PC-9 (cell line): ENCODE results near the gene ARHGEF7. TPM values are rescaled to one million over a fixed set of nuclear protein-coding genes. Genes with fewer than 3 reads are reported as not detected.

Experiments
- BruUV-seq: library from RNA; stranded (reverse); fragments of 400-500 nt; replicated peaks from 2 replicates; lab custom pipeline; 2021; lab: Mats Ljungman, UMichigan
- CTCF ChIA-PET: fragments of 300-600 bp; sonication (Branson Sonifier 250); formaldehyde crosslinking; loops from one replicate; lab custom pipeline; 2022; ENCODE audit warnings: antibody characterized with exemption; lab: Charles Lee
- POLR2A ChIA-PET: fragments of 300-600 bp; sonication (Branson Sonifier 250); formaldehyde crosslinking; loops from one replicate; lab custom pipeline; 2022; ENCODE audit warnings: antibody characterized with exemption; ENCODE audit not compliant: unreplicated experiment; lab: Charles Lee
- DNase-seq, 2 experiments: peaks; one replicate each; pipeline versions ENCODE4 v3.0.0 to v3.0.0-alpha.2; 2015 to 2022; ENCODE audit warnings: mixed read lengths in 1 of 2
- H2AFZ ChIP-seq: fragments of 200-600 bp; sonication (generic); 2 replicates; pipeline ENCODE4 v1.8.1; 2017; ENCODE audit warnings: antibody characterized with exemption
- H3F3A ChIP-seq: fragments of 200-600 bp; sonication (generic); 2 replicates; pipeline ENCODE4 v1.8.1; 2017; ENCODE audit warnings: antibody characterized with exemption, mild to moderate bottlenecking, low read depth; ENCODE audit not compliant: insufficient read depth
- H3K27ac ChIP-seq: fragments of 200-600 bp; sonication (generic); 2 replicates; pipeline ENCODE4 v1.6.1; 2016; ENCODE audit warnings: mixed run types
- H3K27me3 ChIP-seq: fragments of 200-600 bp; sonication (generic); 2 replicates; pipeline ENCODE4 v1.6.1; 2016; ENCODE audit warnings: low read depth, mixed run types; ENCODE audit not compliant: insufficient read depth
- H3K36me3 ChIP-seq: fragments of 200-600 bp; sonication (generic); 2 replicates; pipeline ENCODE4 v1.6.1; 2016; ENCODE audit warnings: low read depth, mixed run types
- H3K4me1 ChIP-seq: fragments of 200-600 bp; sonication (generic); replicated peaks from 2 replicates; pipeline ENCODE4 v1.6.1; 2016; ENCODE audit warnings: mixed run types; ENCODE audit not compliant: insufficient read depth
- H3K4me2 ChIP-seq: fragments of 200-600 bp; sonication (generic); 2 replicates; pipeline ENCODE4 v1.6.1; 2017; ENCODE audit warnings: mixed run types
- H3K4me3 ChIP-seq: fragments of 200-600 bp; sonication (generic); 2 replicates; pipeline ENCODE4 v1.6.1; 2016; ENCODE audit warnings: mixed run types
- H3K79me2 ChIP-seq: fragments of 200-600 bp; sonication (generic); 2 replicates; pipeline ENCODE4 v1.6.1; 2017; ENCODE audit warnings: low read depth, mixed run types
- H3K9me2 ChIP-seq: fragments of 200-600 bp; sonication (generic); 2 replicates; pipeline ENCODE4 v1.8.1; 2017; ENCODE audit warnings: mild to moderate bottlenecking; ENCODE audit not compliant: insufficient read depth
- H3K9me3 ChIP-seq: fragments of 200-600 bp; sonication (generic); 2 replicates; pipeline ENCODE4 v1.8.1; 2016; ENCODE audit warnings: low read depth; ENCODE audit not compliant: insufficient read depth
- H4K20me1 ChIP-seq: fragments of 200-600 bp; sonication (generic); 2 replicates; pipeline ENCODE4 v1.8.1; 2017; ENCODE audit not compliant: insufficient read depth
- CTCF ChIP-seq: fragments of 200-600 bp; sonication (generic); conservative IDR thresholded peaks from 2 replicates; pipeline ENCODE4 v1.6.1; 2017; ENCODE audit warnings: mixed run types, antibody characterized with exemption, mild to moderate bottlenecking, moderate library complexity
- EZH2 ChIP-seq: fragments of 200-600 bp; sonication (generic); IDR thresholded peaks from 2 replicates; pipeline ENCODE4 v1.8.0; 2017; ENCODE audit warnings: antibody characterized with exemption, low read depth
- intact Hi-C: fragments of 100-400 bp; cut with micrococcal nuclease; formaldehyde crosslinking; loops from one replicate; pipeline ENCODE4 v1.10.0; 2022; ENCODE audit not compliant: unreplicated experiment
- total RNA-seq: library from RNA; stranded (reverse); gene quantifications from 2 replicates; pipeline ENCODE4 v1.2.3, GENCODE V29; 2021

ARHGEF7 gene
- total RNA-seq, 1 experiment from 2014 or later: 37.0 TPM

- no peak overlapping the region for H3K4me2 ChIP-seq
- H2AFZ ChIP-seq: no peak overlapping the region
- no peaks in the 10 kb centered on the region for H3F3A ChIP-seq
- H3K36me3 ChIP-seq: no peaks in the 10 kb centered on the region
- intact Hi-C loops: no loop called here
- H3K27me3 ChIP-seq: peaks cover 92% of the 10 kb centered on the region
- H3K4me3 ChIP-seq: no peak overlapping the region
- H4K20me1 ChIP-seq: no peaks in the 10 kb centered on the region
- H3K9me3 ChIP-seq: no peaks in the 10 kb centered on the region
- TF ChIP-seq CTCF: no peak
- no peak for TF ChIP-seq EZH2
- DNase-seq: no peak
- BruUV-seq: no TSS peak
- no peaks in the 10 kb centered on the region for H3K4me1 ChIP-seq
- ChIA-PET CTCF (no interaction called here), POLR2A (no interaction called here)
- no peaks in the 10 kb centered on the region for H3K9me2 ChIP-seq
- H3K27ac ChIP-seq: no peak overlapping the region
- no peaks in the 10 kb centered on the region for H3K79me2 ChIP-seq
Measured at GRCh38 chr13:111092685-111093084, 22.4 kb upstream of the ARHGEF7 start.

GRCh38 chr13:111093136-111093535, 22.0 kb upstream of the ARHGEF7 start:
- no peaks in the 10 kb centered on the region for H3K9me3 ChIP-seq
- intact Hi-C loops: no loop called here
- H3K27me3 ChIP-seq: peaks cover 92% of the 10 kb centered on the region
- TF ChIP-seq EZH2: no peak
- TF ChIP-seq CTCF: no peak
- H3K79me2 ChIP-seq: no peaks in the 10 kb centered on the region
- no peak overlapping the region for H2AFZ ChIP-seq
- no peaks in the 10 kb centered on the region for H3F3A ChIP-seq
- H3K36me3 ChIP-seq: no peaks in the 10 kb centered on the region
- no peak overlapping the region for H3K4me2 ChIP-seq
- BruUV-seq: no TSS peak
- DNase-seq: no peak
- ChIA-PET CTCF (no interaction called here), POLR2A (no interaction called here)
- H3K27ac ChIP-seq: no peak overlapping the region
- H3K4me3 ChIP-seq: no peak overlapping the region
- no peaks in the 10 kb centered on the region for H3K4me1 ChIP-seq
- no peaks in the 10 kb centered on the region for H3K9me2 ChIP-seq
- H4K20me1 ChIP-seq: no peaks in the 10 kb centered on the region

GRCh38 chr13:111093634-111094033, 21.5 kb upstream of the ARHGEF7 start:
- H3K36me3 ChIP-seq: no peaks in the 10 kb centered on the region
- H3K27ac ChIP-seq: no peak overlapping the region
- H3K79me2 ChIP-seq: no peaks in the 10 kb centered on the region
- no peaks in the 10 kb centered on the region for H3F3A ChIP-seq
- ChIA-PET CTCF (no interaction called here), POLR2A (no interaction called here)
- no peak overlapping the region for H2AFZ ChIP-seq
- TF ChIP-seq EZH2: no peak
- no peak for TF ChIP-seq CTCF
- H4K20me1 ChIP-seq: no peaks in the 10 kb centered on the region
- H3K9me2 ChIP-seq: no peaks in the 10 kb centered on the region
- no peaks in the 10 kb centered on the region for H3K4me1 ChIP-seq
- no peak overlapping the region for H3K4me2 ChIP-seq
- H3K4me3 ChIP-seq: no peak overlapping the region
- no peak for DNase-seq
- H3K9me3 ChIP-seq: no peaks in the 10 kb centered on the region
- BruUV-seq: no TSS peak
- intact Hi-C loops: no loop called here
- H3K27me3 ChIP-seq: peaks cover 95% of the 10 kb centered on the region
